OCI-LY3 (cell line): Measurements from ENCODE around the gene GLOD4.

Source experiments
- H2AFZ ChIP-seq: fragments of 200-600, 300-600 bp; shearing (Covaris generic); 2 replicates; pipeline ENCODE4 v1.6.0; 2014; ENCODE audit warnings: antibody characterized with exemption, low read depth, low read length
- H3K27ac ChIP-seq: fragments of 200-600, 300-600 bp; sonication (generic); 2 replicates; pipeline ENCODE4 v1.5.1; 2014; ENCODE audit warnings: mild to moderate bottlenecking, low read length, moderate library complexity, mixed read lengths
- H3K27me3 ChIP-seq: fragments of 200-600, 300-600 bp; sonication (generic); 2 replicates; pipeline ENCODE4 v1.6.1; 2014; ENCODE audit warnings: low read depth, low read length, mixed read lengths
- H3K36me3 ChIP-seq: fragments of 200-600, 300-600 bp; sonication (generic); replicated peaks from 2 replicates; pipeline ENCODE3; 2014; ENCODE audit warnings: low read depth, low read length, mixed read lengths
- H3K4me1 ChIP-seq: fragments of 300-600, 200-600 bp; sonication (generic); 2 replicates; pipeline ENCODE4 v1.6.1; 2014; ENCODE audit warnings: low read length, mixed read lengths
- H3K4me2 ChIP-seq: fragments of 200-600, 300-600 bp; sonication (generic); 2 replicates; pipeline ENCODE4 v1.6.1; 2014; ENCODE audit warnings: low read length, mixed read lengths
- H3K4me3 ChIP-seq: fragments of 300-600, 200-600 bp; sonication (generic); 2 replicates; pipeline ENCODE4 v1.5.1; 2014; ENCODE audit warnings: antibody characterized with exemption, mild to moderate bottlenecking, low read length, moderate library complexity
- H3K79me2 ChIP-seq: fragments of 300-600, 200-600 bp; shearing (Covaris generic); 2 replicates; pipeline ENCODE4 v1.6.1; 2014; ENCODE audit warnings: mild to moderate bottlenecking, low read length, mixed read lengths
- H3K9ac ChIP-seq: fragments of 300-600, 200-600 bp; shearing (Covaris generic); 2 replicates; pipeline ENCODE4 v1.6.0; 2014; ENCODE audit warnings: mild to moderate bottlenecking, low read length, moderate library complexity
- H3K9me3 ChIP-seq: fragments of 200-600, 300-600 bp; shearing (Covaris generic); 2 replicates; pipeline ENCODE4 v1.6.1; 2014; ENCODE audit warnings: low read length, mixed read lengths; ENCODE audit not compliant: insufficient read depth
- H4K20me1 ChIP-seq: fragments of 200-600, 300-600 bp; sonication (generic); 2 replicates; pipeline ENCODE4 v1.6.1; 2016; ENCODE audit warnings: low read length, mixed read lengths; ENCODE audit not compliant: insufficient read depth
- CTCF ChIP-seq: fragments of 200-600, 300-600 bp; sonication (generic); IDR thresholded peaks from 2 replicates; pipeline ENCODE4 v1.5.1; 2014; ENCODE audit warnings: antibody characterized with exemption, low read length, low read depth
- EZH2phosphoT487 ChIP-seq: fragments of 200-600 bp; shearing (Covaris generic); IDR thresholded peaks from 2 replicates; pipeline ENCODE4 v1.6.1; 2018; ENCODE audit warnings: antibody characterized with exemption, mixed run types, low read depth

Gene GLOD4

GRCh38 chr17:732902-733720 lies 49.0 kb downstream of the GLOD4 start:
- no peaks in the 10 kb centered on the region for H3K27me3 ChIP-seq
- peaks cover 38% of the 10 kb centered on the region for H3K79me2 ChIP-seq
- H4K20me1 ChIP-seq: no peaks in the 10 kb centered on the region
- peak overlapping the region; percentile 31; the same call in 1 of the 2 replicates for H2AFZ ChIP-seq
- no peaks in the 10 kb centered on the region for H3K9me3 ChIP-seq
- peak overlapping the region; percentile 81 for H3K9ac ChIP-seq
- H3K4me2 ChIP-seq: peak overlapping the region; percentile 79
- TF ChIP-seq EZH2phosphoT487: no peak
- H3K36me3 ChIP-seq: peaks cover 19% of the 10 kb centered on the region
- H3K27ac ChIP-seq: peak overlapping the region; percentile 50
- H3K4me1 ChIP-seq: peaks cover 10% of the 10 kb centered on the region
- peak overlapping the region; percentile 81 for H3K4me3 ChIP-seq

DNA sequence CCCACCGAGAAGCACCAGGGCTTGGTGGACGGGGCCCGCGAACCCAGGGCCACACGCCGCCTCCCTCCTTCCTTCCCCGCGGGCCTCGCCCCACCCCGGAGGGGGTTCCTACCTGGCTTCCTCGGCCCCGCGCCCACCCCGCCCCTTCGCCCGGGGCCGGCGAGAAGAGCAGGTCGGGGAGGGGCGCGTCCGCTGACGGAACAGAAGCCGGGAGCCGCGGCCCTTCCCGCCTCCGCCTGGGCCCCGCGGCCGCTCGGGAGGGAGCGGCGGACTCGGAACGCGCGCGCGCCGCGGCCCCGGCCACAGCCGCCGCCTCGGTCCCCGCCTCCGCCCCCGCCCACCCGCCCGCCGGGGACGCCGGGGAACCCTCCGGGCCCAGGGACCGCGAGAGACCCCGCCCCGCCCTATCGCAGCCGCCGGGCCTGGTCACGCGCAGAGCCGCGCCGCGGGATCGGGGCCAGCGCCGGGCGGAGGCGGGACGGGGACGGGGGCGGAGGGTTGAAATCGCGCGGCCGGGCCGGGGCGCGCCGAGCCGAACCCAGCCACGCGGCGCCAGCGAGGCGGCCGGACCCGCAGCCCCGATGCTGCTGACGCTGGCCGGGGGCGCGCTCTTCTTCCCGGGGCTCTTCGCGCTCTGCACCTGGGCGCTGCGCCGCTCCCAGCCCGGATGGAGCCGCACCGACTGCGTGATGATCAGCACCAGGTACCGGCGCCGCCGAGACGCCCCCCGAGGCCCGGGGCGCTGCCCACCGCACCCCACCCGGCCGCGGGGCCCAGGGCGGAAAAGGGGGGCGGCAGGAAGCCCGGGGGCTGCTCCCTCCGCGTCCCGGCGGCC lies 49.8 kb downstream of the GLOD4 start, which contains the start of gene TLCD3A:
TLCD3A (plus strand) TSS at position 530 of the 835 bp plus-strand sequence; CDS start at position 582, 52 bp downstream.
- Histone ChIP-seq H3K9me3 (no peaks in the 10 kb centered on the region), H3K27me3 (no peaks in the 10 kb centered on the region), H3K4me2 (peak within 1 kb of the TSS; percentile 79), H4K20me1 (no peaks in the 10 kb centered on the region), H3K4me1 (peaks cover 10% of the 10 kb centered on the region), H3K79me2 (peaks cover 32% of the 10 kb centered on the region), H2AFZ (peak within 1 kb of the TSS; percentile 53; the same call in 1 of the 2 replicates), H3K9ac (peak within 1 kb of the TSS; percentile 81), H3K36me3 (peaks cover 16% of the 10 kb centered on the region), H3K4me3 (peak within 1 kb of the TSS; percentile 85), H3K27ac (peak within 1 kb of the TSS; percentile 50)
- TF ChIP-seq EZH2phosphoT487 (no peak), CTCF (no peak)

- Histone ChIP-seq H3K4me1 (peaks cover 10% of the 10 kb centered on the region), H2AFZ (0 out of 2 replicates have a peak overlapping the region, but pooled peaks have one; percentile 53), H4K20me1 (no peaks in the 10 kb centered on the region), H3K27ac (no peak overlapping the region), H3K9me3 (no peaks in the 10 kb centered on the region), H3K36me3 (peaks cover 16% of the 10 kb centered on the region), H3K4me2 (peak overlapping the region; percentile 52), H3K79me2 (peaks cover 30% of the 10 kb centered on the region), H3K27me3 (no peaks in the 10 kb centered on the region), H3K4me3 (peak overlapping the region; percentile 85), H3K9ac (peak overlapping the region; percentile 67)
- TF ChIP-seq CTCF (no peak), EZH2phosphoT487 (no peak)
Measured at GRCh38 chr17:731644-732066, 50.4 kb downstream of the GLOD4 start.

GRCh38 chr17:728911-729310 lies 53.2 kb downstream of the GLOD4 start:
- H3K9ac ChIP-seq: no peak overlapping the region
- peaks cover 19% of the 10 kb centered on the region for H3K79me2 ChIP-seq
- H3K4me1 ChIP-seq: peaks cover 10% of the 10 kb centered on the region
- no peak overlapping the region for H3K4me3 ChIP-seq
- H3K36me3 ChIP-seq: peaks cover 6% of the 10 kb centered on the region
- no peak overlapping the region for H2AFZ ChIP-seq
- no peak overlapping the region for H3K4me2 ChIP-seq
- TF ChIP-seq CTCF (no peak), EZH2phosphoT487 (no peak)
- no peak overlapping the region for H3K27ac ChIP-seq
- H3K27me3 ChIP-seq: no peaks in the 10 kb centered on the region
- H4K20me1 ChIP-seq: no peaks in the 10 kb centered on the region
- no peaks in the 10 kb centered on the region for H3K9me3 ChIP-seq
